ENCODE results near the gene OR2AE1. TPM values are rescaled to one million over a fixed set of nuclear protein-coding genes. Genes with fewer than 3 reads are reported as not detected.

OR2AE1 gene
- total and polyA plus RNA-seq, 2 of the 13 experiments (the other 11 are each of a cell fraction or from before 2014, with no cell fraction given) = not detected

- 0 out of 2 replicates have a peak, but pooled peaks have one; percentile 37 for TF ChIP-seq E2F1 (CRISPR knock-in tag; IDR thresholded peaks at IDR 0.05)
- 0 out of 2 replicates have a peak, but pooled peaks have one; percentile 47 for TF ChIP-seq KLF9 (CRISPR knock-in tag; IDR thresholded peaks at IDR 0.05; ENCODE audit: low read depth)
- TF ChIP-seq, protein P1, sequence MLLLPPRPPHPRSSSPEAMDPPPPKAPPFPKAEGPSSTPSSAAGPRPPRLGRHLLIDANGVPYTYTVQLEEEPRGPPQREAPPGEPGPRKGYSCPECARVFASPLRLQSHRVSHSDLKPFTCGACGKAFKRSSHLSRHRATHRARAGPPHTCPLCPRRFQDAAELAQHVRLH (CRISPR knock-in tag; IDR thresholded peaks at IDR 0.05; ENCODE audit: borderline replicate concordance, low read depth) = peak; percentile 74; the same call in 1 of the 2 replicates
- peak; percentile 53 for TF ChIP-seq DR1 (CRISPR knock-in tag; IDR thresholded peaks at IDR 0.05)
- TF ChIP-seq NRL (CRISPR knock-in tag; IDR thresholded peaks at IDR 0.05; ENCODE audit: borderline replicate concordance) = peak; percentile 85
- no peak for TF ChIP-seq ZNF12 (CRISPR knock-in tag; IDR thresholded peaks at IDR 0.05)
- TF ChIP-seq ZNF567 (CRISPR knock-in tag; IDR thresholded peaks at IDR 0.05; ENCODE audit: borderline replicate concordance) = no peak
- peak; percentile 63; the same call in 1 of the 3 replicates for TF ChIP-seq MXI1 (IDR thresholded peaks at IDR 0.05; ENCODE audit: borderline replicate concordance, low read depth, low read length)
- TF ChIP-seq MED8 (CRISPR knock-in tag; IDR thresholded peaks at IDR 0.05; ENCODE audit: insufficient replicate concordance) = peak; percentile 86
- TF ChIP-seq ATF4 (CRISPR knock-in tag; IDR thresholded peaks at IDR 0.05) = 0 out of 4 replicates have a peak, but pooled peaks of 1 of the 2 experiments have one; percentile 34
- TF ChIP-seq SMAD1 (CRISPR knock-in tag; IDR thresholded peaks at IDR 0.05; ENCODE audit: borderline replicate concordance, low read depth) = no peak
- TF ChIP-seq, protein P2, sequence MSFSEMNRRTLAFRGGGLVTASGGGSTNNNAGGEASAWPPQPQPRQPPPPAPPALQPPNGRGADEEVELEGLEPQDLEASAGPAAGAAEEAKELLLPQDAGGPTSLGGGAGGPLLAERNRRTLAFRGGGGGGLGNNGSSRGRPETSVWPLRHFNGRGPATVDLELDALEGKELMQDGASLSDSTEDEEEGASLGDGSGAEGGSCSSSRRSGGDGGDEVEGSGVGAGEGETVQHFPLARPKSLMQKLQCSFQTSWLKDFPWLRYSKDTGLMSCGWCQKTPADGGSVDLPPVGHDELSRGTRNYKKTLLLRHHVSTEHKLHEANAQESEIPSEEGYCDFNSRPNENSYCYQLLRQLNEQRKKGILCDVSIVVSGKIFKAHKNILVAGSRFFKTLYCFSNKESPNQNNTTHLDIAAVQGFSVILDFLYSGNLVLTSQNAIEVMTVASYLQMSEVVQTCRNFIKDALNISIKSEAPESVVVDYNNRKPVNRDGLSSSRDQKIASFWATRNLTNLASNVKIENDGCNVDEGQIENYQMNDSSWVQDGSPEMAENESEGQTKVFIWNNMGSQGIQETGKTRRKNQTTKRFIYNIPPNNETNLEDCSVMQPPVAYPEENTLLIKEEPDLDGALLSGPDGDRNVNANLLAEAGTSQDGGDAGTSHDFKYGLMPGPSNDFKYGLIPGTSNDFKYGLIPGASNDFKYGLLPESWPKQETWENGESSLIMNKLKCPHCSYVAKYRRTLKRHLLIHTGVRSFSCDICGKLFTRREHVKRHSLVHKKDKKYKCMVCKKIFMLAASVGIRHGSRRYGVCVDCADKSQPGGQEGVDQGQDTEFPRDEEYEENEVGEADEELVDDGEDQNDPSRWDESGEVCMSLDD (CRISPR knock-in tag; IDR thresholded peaks at IDR 0.05; ENCODE audit: borderline replicate concordance) = 0 out of 2 replicates have a peak, but pooled peaks have one; percentile 72
- TF ChIP-seq RBFOX2 (IDR thresholded peaks at IDR 0.05; ENCODE audit: low read depth, low read length) = peak; percentile 94
- TF ChIP-seq EP300 (IDR thresholded peaks at IDR 0.05; ENCODE audit: low read depth in 2 of 2, low read length in 2 of 2) = no peak; a peak in 1 of 4 replicates
- TF ChIP-seq EP300 (CRISPR knock-in tag; IDR thresholded peaks at IDR 0.05; ENCODE audit: borderline replicate concordance) = no peak
- no peak for TF ChIP-seq RARA (CRISPR knock-in tag; IDR thresholded peaks at IDR 0.05)
- no peak for TF ChIP-seq ZNF577 (CRISPR knock-in tag; IDR thresholded peaks at IDR 0.05; ENCODE audit: borderline replicate concordance, low read depth)
Measured at GRCh38 chr7:99918959-99919813, 42.4 kb upstream of the OR2AE1 start, which contains the start of gene TRIM4 (continued).
